HCT116 (cell line): Measurements from ENCODE around the gene CPNE4. TPM values are rescaled to one million over a fixed set of nuclear protein-coding genes. Genes with fewer than 3 reads are reported as not detected.

ENCODE experiments used
- ATAC-seq: fragments of 200-7000 bp; cut with Tn5 transposase; 2 replicates; pipeline ENCODE4 v1.9.1; 2020; ENCODE audit warnings: mild to moderate bottlenecking, moderate library complexity
- BruUV-seq: library from RNA; stranded (reverse); fragments of 400-500 nt; replicated peaks from 2 replicates; lab custom pipeline; 2021; lab: Mats Ljungman, UMichigan
- CTCF ChIA-PET: fragments of 300-600 bp; sonication (Branson Sonifier 250); formaldehyde crosslinking; loops from one replicate; lab custom pipeline; 2021; ENCODE audit warnings: antibody characterized with exemption; lab: Charles Lee
- POLR2A ChIA-PET: fragments of 300-600, 350-600 bp; sonication (Branson Sonifier 250); formaldehyde crosslinking; loops from one replicate; lab custom pipeline; 2021; ENCODE audit warnings: antibody characterized with exemption; lab: Charles Lee
- RAD21 ChIA-PET, 2 experiments: fragments of 300-600 bp; sonication (Branson Sonifier 250); formaldehyde crosslinking; loops; one replicate each; lab custom pipeline; 2023; ENCODE audit warnings: low total read pairs in 2 of 2; ENCODE audit not compliant: uncharacterized antibody in 2 of 2, unreplicated experiment in 2 of 2, low non-redundant PET in 1 of 2; lab: Charles Lee
- DNase-seq: peaks from one replicate; pipeline ENCODE4 v3.0.0-alpha.2; 2010; ENCODE audit warnings: low read depth, low spot score
- H2AFZ ChIP-seq: fragments of 200-600 bp; shearing (Covaris generic), sonication (generic); 2 replicates; pipeline ENCODE4 v1.6.1; 2017; ENCODE audit warnings: low read depth, mixed run types, mixed read lengths, antibody characterized with exemption, low read length; ENCODE audit not compliant: poor library complexity, severe bottlenecking
- H3K27ac ChIP-seq: 2 replicates; pipeline ENCODE4 v1.5.1; 2012; ENCODE audit warnings: low read depth, low read length
- H3K27me3 ChIP-seq: fragments of 200-600 bp; sonication (generic); 2 replicates; pipeline ENCODE4 v1.6.1; 2016; ENCODE audit warnings: mixed run types, low read length, mixed read lengths; ENCODE audit not compliant: insufficient read depth
- H3K36me3 ChIP-seq, 2 experiments: fragments of 200-500 bp in 1 of 2; fragments of 200-600 bp in 1 of 2; sonication (Bioruptor generic) in 1 of 2; sonication (generic) in 1 of 2; 2 replicates each; pipeline versions ENCODE4 v1.5.1 to v1.6.1; 2014 to 2016; ENCODE audit warnings: low read length in 2 of 2, inconsistent platforms in 1 of 2, mixed read lengths in 1 of 2, mixed run types in 1 of 2; ENCODE audit not compliant: insufficient read depth in 2 of 2, control insufficient read depth in 1 of 2
- H3K4me1 ChIP-seq, 2 experiments: fragments of 200-600 bp in 1 of 2; sonication (generic) in 1 of 2; 2 replicates each; pipeline versions ENCODE4 v1.5.1 to v1.6.1; 2012 to 2017; ENCODE audit warnings: low read length in 2 of 2, inconsistent platforms in 1 of 2, mild to moderate bottlenecking in 1 of 2, mixed read lengths in 1 of 2, mixed run types in 1 of 2, moderate library complexity in 1 of 2; ENCODE audit not compliant: insufficient read depth in 2 of 2, control insufficient read depth in 1 of 2
- H3K4me2 ChIP-seq: fragments of 200-600 bp; sonication (generic); 2 replicates; pipeline ENCODE4 v1.6.1; 2017; ENCODE audit warnings: mixed run types, low read length, mixed read lengths
- H3K4me3 ChIP-seq, 2 experiments: fragments of 200-600 bp in 1 of 2; sonication (generic) in 1 of 2; replicated peaks in 1 of 2; 2 replicates each; pipeline ENCODE4 v1.5.1; 2011 to 2016; ENCODE audit warnings: low read length in 2 of 2, control low read depth in 1 of 2, low read depth in 1 of 2, mild to moderate bottlenecking in 1 of 2, mixed read lengths in 1 of 2, mixed run types in 1 of 2
- H3K79me2 ChIP-seq: fragments of 200-600 bp; sonication (generic); 2 replicates; pipeline ENCODE4 v1.6.1; 2017; ENCODE audit warnings: mild to moderate bottlenecking, mixed run types, low read length, moderate library complexity, mixed read lengths; ENCODE audit not compliant: insufficient read depth
- H3K9ac ChIP-seq: fragments of 200-600 bp; sonication (generic); 2 replicates; pipeline ENCODE4 v1.6.1; 2016; ENCODE audit warnings: low read length, mixed read lengths
- H3K9me2 ChIP-seq: fragments of 200-600 bp; sonication (generic), shearing (Covaris generic); 2 replicates; pipeline ENCODE4 v1.6.1; 2017; ENCODE audit warnings: mixed run types, mild to moderate bottlenecking, moderate library complexity; ENCODE audit not compliant: insufficient read depth
- H3K9me3 ChIP-seq, 2 experiments: fragments of 200-500 bp in 1 of 2; fragments of 200-600 bp in 1 of 2; sonication (Bioruptor generic) in 1 of 2; sonication (generic) in 1 of 2; 2 replicates each; pipeline ENCODE4 v1.6.1; 2014 to 2017; ENCODE audit warnings: low read length in 2 of 2, mixed read lengths in 2 of 2, inconsistent platforms in 1 of 2, low read depth in 1 of 2, mild to moderate bottlenecking in 1 of 2, mixed run types in 1 of 2, moderate library complexity in 1 of 2; ENCODE audit not compliant: control insufficient read depth in 1 of 2, insufficient read depth in 1 of 2
- H4K20me1 ChIP-seq: fragments of 200-600 bp; sonication (generic), shearing (Covaris generic); 2 replicates; pipeline ENCODE4 v1.6.1; 2017; ENCODE audit warnings: mixed run types, mild to moderate bottlenecking, moderate library complexity; ENCODE audit not compliant: insufficient read depth
- ATF3 ChIP-seq: IDR thresholded peaks from 2 replicates; pipeline ENCODE4 v1.6.1; 2012
- CEBPB ChIP-seq: IDR thresholded peaks from 2 replicates; pipeline ENCODE4 v1.6.1; 2012; ENCODE audit warnings: low read depth
- CTCF ChIP-seq, 3 experiments: fragments of 200-600 bp in 1 of 3; sonication (generic) in 1 of 3; IDR thresholded peaks in 2 of 3; conservative IDR thresholded peaks in 1 of 3; 2 replicates each; pipeline ENCODE4 v1.5.1; 2012 to 2017; ENCODE audit warnings: low read depth in 2 of 3, low read length in 2 of 3, antibody characterized with exemption in 1 of 3, borderline replicate concordance in 1 of 3, control low read depth in 1 of 3, mild to moderate bottlenecking in 1 of 3, mixed read lengths in 1 of 3, mixed run types in 1 of 3, moderate library complexity in 1 of 3; ENCODE audit not compliant: insufficient read depth in 1 of 3
- EZH2phosphoT487 ChIP-seq: fragments of 200-600 bp; IDR thresholded peaks from 2 replicates; pipeline ENCODE4 v1.6.1; 2018; ENCODE audit warnings: antibody characterized with exemption, borderline replicate concordance
- POLR2A ChIP-seq: IDR thresholded peaks from 2 replicates; pipeline ENCODE4 v1.7.0; 2011; ENCODE audit warnings: borderline replicate concordance; ENCODE audit not compliant: insufficient read depth, insufficient read length; ENCODE audit errors: extremely low read depth
- POLR2AphosphoS5 ChIP-seq: IDR thresholded peaks from 2 replicates; pipeline ENCODE4 v1.6.1; 2011; ENCODE audit warnings: mild to moderate bottlenecking, low read depth, low read length, moderate library complexity
- SIN3A ChIP-seq: IDR thresholded peaks from 2 replicates; pipeline ENCODE4 v1.6.1; 2012; ENCODE audit warnings: low read depth
- SP1 ChIP-seq: IDR thresholded peaks from 2 replicates; pipeline ENCODE4 v1.6.1; 2012; ENCODE audit warnings: low read depth
- SRF ChIP-seq: IDR thresholded peaks from 2 replicates; pipeline ENCODE4 v1.6.1; 2012; ENCODE audit warnings: low read depth
- TCF7L2 ChIP-seq: IDR thresholded peaks from 2 replicates; pipeline ENCODE4 v1.7.0; 2011; ENCODE audit warnings: borderline replicate concordance, inconsistent platforms; ENCODE audit not compliant: insufficient read depth, insufficient read length; ENCODE audit errors: extremely low read depth
- intact Hi-C: fragments of 100-400 bp; cut with micrococcal nuclease; formaldehyde crosslinking; loops from 2 replicates; pipeline ENCODE4 v1.10.0; 2022
- total RNA-seq: library from RNA; stranded (reverse); gene quantifications from one replicate; pipeline ENCODE4 v1.2.1, GENCODE V29; 2021; ENCODE audit not compliant: unreplicated experiment

Gene CPNE4
- total RNA-seq, 1 experiment from 2014 or later = not detected

DNA sequence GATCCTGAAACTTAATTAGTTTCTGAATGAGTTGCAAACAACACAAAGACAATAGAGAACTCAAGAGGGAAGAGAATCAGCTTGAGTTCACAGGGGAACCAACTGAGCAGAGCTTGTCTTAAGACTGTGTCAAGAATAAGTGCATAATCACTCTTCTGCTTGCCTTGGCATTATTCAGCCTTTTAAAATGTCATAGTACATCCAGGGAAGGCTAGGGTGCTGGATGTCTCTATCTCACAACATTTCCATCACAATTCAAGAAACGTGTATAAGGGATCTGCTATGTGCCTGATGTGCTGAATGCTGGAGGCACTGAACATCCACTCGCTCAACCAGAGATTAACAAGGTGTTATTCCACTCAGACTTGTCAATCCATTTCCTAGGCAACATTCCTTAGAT lies 122.6 kb downstream of the CPNE4 start:
- ATAC-seq (no peak), DNase-seq (no peak)
- no peaks in the 10 kb centered on the region for H4K20me1 ChIP-seq
- H3K36me3 ChIP-seq = no peaks in the 10 kb centered on the region
- peaks cover 17% of the 10 kb centered on the region for H3K27me3 ChIP-seq
- no peak overlapping the region for H3K9ac ChIP-seq
- intact Hi-C loops = no loop called here
- ChIA-PET RAD21 (no interaction called here), CTCF (no interaction called here), POLR2A (no interaction called here)
- no peaks in the 10 kb centered on the region for H3K79me2 ChIP-seq
- no peak overlapping the region for H3K27ac ChIP-seq
- no peaks in the 10 kb centered on the region for H3K9me3 ChIP-seq
- no peaks in the 10 kb centered on the region for H3K4me1 ChIP-seq
- no peaks in the 10 kb centered on the region for H3K9me2 ChIP-seq
- H3K4me2 ChIP-seq = no peak overlapping the region
- no TSS peak for BruUV-seq
- no peak overlapping the region for H3K4me3 ChIP-seq
- TF ChIP-seq SRF (no peak), ATF3 (no peak), SP1 (no peak)
- no peak overlapping the region for H2AFZ ChIP-seq

GRCh38 chr3:131907796-131908195 lies 127.0 kb downstream of the CPNE4 start:
- ChIA-PET CTCF (no interaction called here), RAD21 (no interaction called here), POLR2A (no interaction called here)
- H3K79me2 ChIP-seq = no peaks in the 10 kb centered on the region
- no peaks in the 10 kb centered on the region for H3K36me3 ChIP-seq
- no peak overlapping the region for H3K4me3 ChIP-seq
- no peak overlapping the region for H3K9ac ChIP-seq
- H3K27me3 ChIP-seq = peaks cover 19% of the 10 kb centered on the region; the same call in 1 of the 2 replicates
- H3K9me2 ChIP-seq = no peaks in the 10 kb centered on the region
- BruUV-seq = no TSS peak
- ATAC-seq (no peak), DNase-seq (no peak)
- H3K9me3 ChIP-seq = no peaks in the 10 kb centered on the region
- intact Hi-C loops = no loop called here
- H3K4me2 ChIP-seq = no peak overlapping the region
- TF ChIP-seq SIN3A (no peak), TCF7L2 (no peak), CTCF (IDR thresholded peaks at IDR 0.05 in 2 of 3, conservative IDR thresholded peaks at IDR 0.05 in 1 of 3; ENCODE audit: borderline replicate concordance in 1 of 3, insufficient read depth in 1 of 3, low read depth in 2 of 3, low read length in 2 of 3) (no peak), POLR2AphosphoS5 (no peak), CEBPB (no peak), POLR2A (no peak), EZH2phosphoT487 (no peak)
- no peak overlapping the region for H2AFZ ChIP-seq
- H3K27ac ChIP-seq = no peak overlapping the region
- H3K4me1 ChIP-seq = peaks cover 0 to 5% of the 10 kb centered on the region in 2 experiments; a peak in 1 of 4 replicates
- no peaks in the 10 kb centered on the region for H4K20me1 ChIP-seq
